A673 (cell line): Measurements from ENCODE around the gene IQCH.

Experiments used
- CTCF ChIP-seq: fragments of 300-800, 200-600 bp; sonication (generic); conservative IDR thresholded peaks from 2 replicates; pipeline ENCODE4 v1.5.1; 2017; ENCODE audit warnings: low read depth, mild to moderate bottlenecking, antibody characterized with exemption, low read length, moderate library complexity, mixed read lengths
- EZH2 ChIP-seq: fragments of 200-600 bp; sonication (generic); IDR thresholded peaks from 2 replicates; pipeline ENCODE4 v1.6.1; 2017; ENCODE audit warnings: borderline replicate concordance, low read depth, mild to moderate bottlenecking, mixed read lengths, antibody characterized with exemption, low read length; ENCODE audit not compliant: poor library complexity, severe bottlenecking

GRCh38 chr15:67212684-67213367 lies 41.8 kb upstream of the IQCH start:
- TF ChIP-seq EZH2: no peak
- TF ChIP-seq CTCF: no peak
